ENCODE results near the gene PRKAR1B.

The PRKAR1B gene

DNA sequence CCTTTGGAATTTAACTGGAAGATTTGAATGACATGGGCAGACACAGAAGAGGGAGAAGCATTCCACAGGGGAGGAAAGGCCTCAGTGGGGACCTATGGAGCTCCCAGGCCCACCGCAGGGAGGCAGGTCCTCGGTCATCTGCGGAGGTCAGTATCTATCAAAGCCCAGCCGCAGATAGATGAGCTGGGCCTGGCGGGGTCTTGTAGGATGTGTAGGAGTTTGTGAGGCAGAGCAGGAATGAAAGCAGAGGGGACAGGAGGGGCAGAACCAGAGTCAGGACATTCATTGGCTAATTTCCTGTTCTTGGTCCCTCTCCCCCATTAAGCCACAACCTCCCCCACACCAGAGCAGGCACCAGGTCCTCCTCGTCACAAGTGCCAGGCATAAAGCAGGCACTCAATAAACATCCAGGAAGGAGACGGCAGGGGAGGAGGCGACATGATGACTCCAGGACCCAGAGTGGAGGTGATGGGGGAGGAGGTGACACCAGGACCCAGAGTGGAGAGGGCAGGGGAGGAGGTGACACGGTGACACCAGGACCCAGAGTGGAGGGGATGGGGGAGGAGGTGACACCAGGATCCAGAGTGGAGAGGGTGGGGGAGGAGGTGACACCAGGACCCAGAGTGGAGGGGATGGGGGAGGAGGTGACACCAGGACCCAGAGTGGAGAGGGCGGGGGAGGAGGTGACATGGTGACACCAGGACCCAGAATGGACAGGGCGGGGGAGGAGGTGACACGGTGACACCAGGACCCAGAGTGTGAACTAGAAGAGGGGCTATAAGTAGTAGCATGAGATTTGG, 123.7 kb downstream of the PRKAR1B start:
- DNase-seq (ENCODE audit: low read depth in 2 of 2): peak in 1 of 2 donors; percentile 49

DNA sequence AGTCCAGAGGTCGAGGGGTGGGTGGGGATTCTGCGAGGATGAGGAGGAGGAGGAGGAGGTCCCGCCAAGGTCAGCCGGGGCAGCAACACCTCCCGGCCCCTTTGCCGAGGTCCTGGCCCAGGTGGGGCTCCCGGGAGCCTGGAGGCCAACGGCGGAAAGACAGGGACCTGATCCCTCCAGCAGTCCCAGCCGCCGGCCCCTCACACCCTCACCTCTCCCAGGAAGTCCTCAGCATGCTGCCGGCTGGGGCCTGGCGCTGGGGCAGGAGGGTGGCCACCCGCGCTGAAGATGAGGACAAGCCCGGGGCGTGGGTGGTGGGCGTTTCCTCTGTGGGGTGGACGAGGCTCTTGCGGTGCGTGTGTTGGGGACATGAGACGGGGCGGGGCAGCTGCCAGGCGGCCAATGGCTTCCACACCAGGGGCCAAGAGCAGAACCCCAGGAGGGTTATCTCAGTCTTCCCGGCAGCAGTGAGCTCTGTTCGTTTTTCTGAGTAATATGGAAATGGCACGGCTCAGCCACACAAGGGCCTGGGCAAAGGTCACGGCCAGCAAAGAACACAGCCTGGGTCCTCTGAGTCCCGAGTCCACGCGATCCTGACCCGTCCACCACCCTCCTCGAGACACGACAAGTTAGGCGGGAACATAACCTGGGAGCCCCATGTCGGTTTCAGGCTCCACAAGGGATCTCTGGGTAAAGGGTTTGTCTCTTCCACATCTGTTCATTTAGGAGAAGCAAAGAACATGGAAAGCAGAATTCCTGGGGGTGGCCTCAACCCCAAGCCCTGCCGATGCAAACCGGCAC, 124.5 kb downstream of the PRKAR1B start:
- DNase-seq (ENCODE audit: low read depth in 2 of 2): peak in 1 of 2 donors; percentile 58

DNA sequence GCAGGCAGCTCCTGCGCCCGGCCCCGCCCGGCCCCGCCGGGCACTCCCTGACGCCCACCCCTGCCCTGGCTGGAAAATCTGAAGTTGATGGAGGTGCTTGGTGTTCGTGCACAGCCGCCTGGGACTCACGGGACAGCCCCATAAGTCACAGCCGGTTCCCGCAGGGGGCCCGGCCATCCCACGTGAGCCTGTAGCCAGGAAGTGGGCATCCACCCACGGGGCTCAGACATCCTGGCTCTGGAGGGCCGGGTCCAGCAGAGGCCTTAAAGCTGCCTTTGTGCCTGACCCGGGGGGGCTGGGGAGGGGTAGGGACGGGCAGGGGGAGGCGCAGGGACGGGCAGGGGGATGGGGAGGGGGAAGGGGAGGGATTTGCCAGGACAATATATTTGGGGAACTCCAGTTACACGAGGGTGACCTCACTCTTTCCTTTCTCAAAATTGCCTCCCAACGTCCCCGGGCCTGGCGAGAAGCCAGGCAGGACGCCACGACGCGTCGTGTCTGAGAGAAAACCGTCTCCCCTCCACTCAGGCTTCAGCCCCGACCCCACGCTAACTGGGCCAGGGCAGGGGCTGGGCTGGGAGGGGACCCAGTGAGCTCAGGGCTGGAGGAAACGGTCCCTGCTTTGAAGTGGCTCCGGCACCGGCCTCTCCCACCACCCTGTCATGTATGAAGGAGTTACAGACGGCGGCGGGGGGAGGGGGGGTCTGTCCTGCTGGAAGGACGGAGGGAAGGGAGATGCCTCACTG, 125.3 kb downstream of the PRKAR1B start:
- peak; percentile 89 to 92 for DNase-seq (ENCODE audit: low read depth in 2 of 2)

DNA sequence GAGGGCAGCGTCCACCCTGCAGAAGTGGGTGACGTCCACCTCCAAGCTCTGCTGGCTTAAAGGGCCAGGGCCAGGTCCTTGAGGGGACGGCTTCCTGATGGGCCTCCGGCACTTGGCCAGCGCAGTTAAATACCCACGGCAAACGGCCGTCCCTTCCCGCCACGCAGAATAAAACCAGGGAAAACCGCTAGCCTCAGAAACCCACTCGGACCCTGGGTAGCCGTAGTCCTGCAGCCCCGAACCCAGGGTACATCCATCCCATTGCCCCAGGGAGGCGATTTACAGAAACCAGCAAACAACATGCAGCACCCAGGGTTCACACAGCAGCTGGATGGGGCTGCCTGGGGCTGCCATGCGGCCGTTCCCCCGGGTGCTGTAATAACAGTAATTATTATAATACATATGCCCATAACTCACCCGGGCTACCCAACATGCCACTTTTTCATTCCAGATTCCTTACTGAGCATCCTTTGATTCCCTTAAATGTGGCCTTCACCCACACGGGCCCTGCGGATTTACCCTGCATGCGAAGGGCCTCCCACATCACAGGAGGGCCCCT, 126.0 kb downstream of the PRKAR1B start:
- DNase-seq (ENCODE audit: low read depth in 2 of 2): no peak

DNA sequence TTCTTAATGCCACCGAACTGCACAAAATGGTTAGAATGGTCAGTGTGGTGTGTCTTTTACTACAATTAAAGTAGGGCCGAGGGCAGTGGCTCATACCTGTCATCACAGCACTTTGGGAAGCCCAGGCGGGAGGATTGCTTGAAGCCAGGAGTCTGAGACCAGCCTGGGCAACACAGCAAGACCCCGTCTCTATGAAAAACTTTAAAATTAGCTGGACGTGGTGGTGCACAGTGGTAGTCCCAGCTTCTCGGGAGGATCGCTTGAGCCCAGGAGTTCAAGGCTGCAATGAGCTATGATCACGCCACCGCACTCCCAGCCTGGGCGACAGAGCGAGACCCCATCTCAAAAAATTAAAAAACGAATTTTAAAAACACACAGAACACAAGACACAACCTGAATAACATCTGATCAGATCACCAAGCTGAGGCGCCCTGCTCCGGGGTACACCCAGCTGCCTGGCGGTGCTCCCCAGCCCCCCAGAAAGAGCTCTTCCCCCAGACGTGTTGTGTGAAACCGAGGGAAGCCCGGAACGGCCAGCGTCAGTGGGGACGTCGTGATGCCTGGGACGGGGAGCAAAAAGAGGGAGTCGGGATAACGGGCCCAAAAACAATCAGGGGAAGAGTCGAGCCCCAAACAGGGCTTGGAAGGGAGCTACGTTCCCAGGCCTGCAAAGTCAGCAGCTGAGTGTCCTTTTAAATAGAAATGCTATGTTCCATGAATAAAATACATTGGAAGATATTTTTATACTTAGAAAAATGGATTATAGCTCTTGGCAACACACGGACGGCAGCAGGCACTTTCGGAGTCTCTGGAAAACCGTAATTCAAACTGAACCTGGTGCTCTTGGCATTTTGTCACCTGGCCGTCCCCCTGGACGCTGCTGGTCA, 126.7 kb downstream of the PRKAR1B start:
- no peak for DNase-seq (ENCODE audit: low read depth in 2 of 2)

DNA sequence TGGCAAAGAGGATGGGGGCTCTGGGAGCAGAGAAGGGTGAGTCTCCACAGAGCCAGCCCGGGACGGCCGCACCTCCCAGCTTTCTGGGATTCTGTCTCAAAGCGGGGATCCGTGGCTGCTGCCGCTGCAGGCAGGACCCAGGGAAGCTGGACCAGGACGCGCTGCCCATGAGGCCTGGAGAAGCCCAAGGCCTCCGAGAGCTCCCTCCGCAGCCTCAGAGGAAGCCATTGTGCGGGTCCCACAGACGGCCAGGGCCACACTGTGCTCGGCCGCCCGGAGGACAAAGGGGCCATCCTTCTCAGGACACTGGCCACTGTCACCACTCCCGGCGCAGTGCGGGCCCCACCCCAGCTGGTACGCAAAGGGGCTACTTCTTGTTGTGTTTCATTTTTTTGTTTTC, 128.2 kb downstream of the PRKAR1B start:
- DNase-seq (ENCODE audit: low read depth in 2 of 2): no peak

GRCh38 chr7:597348-598178, 129.5 kb downstream of the PRKAR1B start:
- DNase-seq (ENCODE audit: low read depth in 2 of 2): no peak

- no peak for DNase-seq (ENCODE audit: low read depth in 2 of 2)
Observed at GRCh38 chr7:596819-597182, 130.3 kb downstream of the PRKAR1B start.

DNA sequence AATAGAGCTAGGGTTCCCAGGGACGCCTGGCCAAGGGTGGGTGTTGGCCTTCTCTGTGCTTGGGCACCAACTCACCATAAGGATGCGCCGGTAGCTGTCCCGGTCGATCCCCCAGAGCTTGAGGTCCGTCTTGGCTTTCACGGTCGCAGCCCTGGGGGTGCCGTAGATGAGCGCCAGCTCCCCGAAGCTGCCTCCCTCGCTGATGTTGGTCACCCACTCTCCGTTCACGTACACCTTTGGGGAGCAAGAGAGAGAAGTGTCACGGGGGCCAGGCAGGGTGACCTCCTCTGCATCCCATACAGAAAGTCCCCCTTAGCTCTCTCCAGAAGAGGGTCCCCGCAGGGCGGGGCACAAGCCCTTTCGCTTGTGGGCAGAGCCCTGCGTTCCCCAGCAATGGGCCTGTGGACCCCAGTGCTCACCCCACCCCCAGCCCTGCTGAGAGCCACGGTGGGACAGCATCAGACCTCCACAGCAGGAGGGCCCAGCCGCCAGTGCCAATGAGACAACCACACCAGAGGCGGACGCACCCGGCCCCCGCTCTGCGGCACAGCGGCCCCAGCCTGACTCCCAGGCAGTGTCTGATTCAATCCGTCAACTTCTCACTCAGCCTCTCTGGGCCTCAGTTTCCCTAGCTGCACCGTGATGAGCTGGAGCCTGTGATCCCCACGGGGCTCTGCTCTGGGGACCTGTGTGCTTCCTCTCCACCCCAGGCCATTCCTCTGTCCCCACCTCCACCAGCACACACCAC, 130.8 kb downstream of the PRKAR1B start:
- DNase-seq (ENCODE audit: low read depth in 2 of 2): no peak

- peak; percentile 57 to 68 for DNase-seq (ENCODE audit: low read depth in 2 of 2)
Observed at GRCh38 chr7:595621-596010, 131.5 kb downstream of the PRKAR1B start.

- DNase-seq (ENCODE audit: low read depth in 2 of 2): no peak
Observed at GRCh38 chr7:594920-595620, 132.0 kb downstream of the PRKAR1B start.

DNA sequence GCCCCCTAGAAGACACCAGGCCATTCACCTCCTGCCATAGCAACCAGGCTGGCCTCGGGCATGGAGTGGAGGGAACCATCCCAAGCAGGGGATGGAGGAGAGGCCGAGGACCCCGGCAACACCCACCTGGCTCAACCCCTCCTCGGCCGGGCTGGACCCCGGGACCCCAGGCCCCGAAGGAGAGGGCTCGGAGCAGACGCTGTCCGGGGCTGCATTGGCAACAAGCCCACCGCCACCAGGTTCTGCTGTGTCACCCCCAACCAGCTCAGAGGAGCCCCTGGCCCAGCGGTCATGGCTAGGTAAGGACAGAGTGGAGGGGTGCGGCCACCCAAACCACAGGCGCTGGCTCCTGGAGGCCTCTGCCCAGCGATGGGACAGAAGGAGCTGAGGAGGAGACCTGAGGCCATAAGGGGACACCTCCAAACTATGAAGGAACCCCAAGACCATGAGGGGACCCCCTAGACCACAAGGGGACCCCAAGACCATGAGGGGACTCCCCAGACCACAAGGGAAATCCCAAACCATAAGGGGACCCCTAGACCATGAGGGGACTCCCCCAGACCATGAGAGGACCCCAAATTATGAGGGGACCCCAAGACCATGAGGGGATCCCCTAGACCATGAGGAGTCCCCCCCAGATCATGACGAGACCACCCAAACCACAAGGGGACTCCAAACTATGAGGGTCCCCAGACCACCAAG, 132.7 kb downstream of the PRKAR1B start:
- DNase-seq (ENCODE audit: low read depth in 2 of 2): no peak

- no peak for DNase-seq (ENCODE audit: low read depth in 2 of 2)
Observed at GRCh38 chr7:593324-594115, 133.6 kb downstream of the PRKAR1B start.

DNA sequence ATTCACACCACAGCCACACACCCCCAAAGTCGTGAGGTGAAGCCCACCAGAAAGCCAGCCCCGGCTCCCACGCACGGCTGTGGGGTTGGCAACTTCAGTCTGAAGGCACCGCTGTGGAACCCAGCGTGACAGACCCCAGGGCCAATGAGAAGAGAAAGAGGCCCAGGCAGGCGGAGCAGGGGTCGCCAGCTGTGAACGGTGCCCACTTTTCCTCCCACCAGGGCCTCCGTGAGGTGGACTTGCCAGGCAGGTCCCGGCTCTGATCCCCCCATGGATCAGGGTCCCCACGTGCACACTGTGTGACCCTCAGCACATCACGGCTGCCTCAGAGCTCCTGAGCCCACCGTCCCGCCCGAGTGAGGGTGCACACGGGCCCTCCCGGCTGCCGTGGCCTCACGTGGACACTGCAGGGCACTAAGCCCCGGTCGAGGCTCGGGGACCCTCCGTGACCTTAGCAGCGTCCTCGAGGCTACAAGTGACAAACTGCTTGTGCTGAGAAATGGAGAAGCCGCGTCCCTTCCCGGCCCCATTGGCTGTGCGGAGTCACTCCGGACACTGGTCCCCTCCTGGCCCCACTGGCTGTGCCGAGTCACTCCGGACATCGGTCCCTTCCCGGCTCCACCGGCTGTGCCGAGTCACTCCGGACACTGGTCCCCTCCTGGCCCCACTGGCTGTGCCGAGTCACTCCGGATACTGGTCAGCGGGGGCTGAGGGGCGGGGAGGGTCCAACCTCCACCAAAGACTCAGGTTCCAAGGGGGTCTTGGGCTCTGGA, 135.0 kb downstream of the PRKAR1B start:
- DNase-seq (ENCODE audit: low read depth in 2 of 2): no peak

DNA sequence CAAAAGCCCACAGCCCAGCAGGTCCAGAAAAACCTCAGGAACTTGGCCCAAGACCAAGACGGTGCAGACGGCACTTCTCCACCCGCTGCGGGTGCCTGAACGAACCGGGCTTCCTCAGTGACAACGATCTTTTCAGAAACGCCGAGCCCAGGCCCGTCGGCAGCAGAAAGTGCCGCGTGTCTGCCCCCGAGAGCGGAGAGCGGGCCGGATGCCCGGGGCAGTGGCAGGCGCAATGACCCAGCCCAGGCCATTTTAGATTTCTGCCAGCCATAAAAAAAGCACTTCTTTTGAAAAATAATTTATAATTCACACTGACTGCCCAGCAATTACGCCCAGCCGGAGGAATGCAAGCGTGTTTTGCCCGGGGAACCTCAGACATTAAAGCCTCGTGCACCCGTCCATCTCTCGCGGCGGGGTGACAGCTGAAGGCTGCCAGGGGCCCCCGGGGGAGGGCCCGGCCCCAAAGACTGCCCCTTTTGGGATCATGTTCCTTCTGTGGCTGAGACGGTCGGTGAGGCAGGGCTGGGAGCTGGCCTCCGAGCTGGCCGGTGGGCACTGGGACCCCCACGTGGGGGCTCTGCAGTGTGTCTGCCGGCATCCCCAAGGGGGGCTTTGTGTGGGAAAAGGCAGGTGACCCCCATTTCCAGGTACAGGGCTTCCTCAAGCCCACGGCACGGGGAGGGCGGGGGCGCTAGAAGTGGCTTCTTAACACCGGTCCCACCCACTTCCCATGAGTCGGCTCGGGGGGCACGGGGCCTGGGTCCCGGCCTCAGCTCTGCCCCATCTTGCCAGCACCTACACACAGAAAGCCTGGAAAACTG, 136.1 kb downstream of the PRKAR1B start:
- DNase-seq (ENCODE audit: low read depth in 2 of 2): no peak

Measured in stimulated activated CD8-positive, alpha-beta memory T cell treated with anti-CD3 and anti-CD28 coated beads, Interleukin-7, amount 100 ng/mL, for 4 hours (primary cell).